ENCODE results near the gene RNF183.
"Not testable (repeated sequence)": the region's sequence is repeated elsewhere in the genome, so short reads cannot be mapped to it uniquely, and the experiment has no call there.

RNF183 gene

DNA sequence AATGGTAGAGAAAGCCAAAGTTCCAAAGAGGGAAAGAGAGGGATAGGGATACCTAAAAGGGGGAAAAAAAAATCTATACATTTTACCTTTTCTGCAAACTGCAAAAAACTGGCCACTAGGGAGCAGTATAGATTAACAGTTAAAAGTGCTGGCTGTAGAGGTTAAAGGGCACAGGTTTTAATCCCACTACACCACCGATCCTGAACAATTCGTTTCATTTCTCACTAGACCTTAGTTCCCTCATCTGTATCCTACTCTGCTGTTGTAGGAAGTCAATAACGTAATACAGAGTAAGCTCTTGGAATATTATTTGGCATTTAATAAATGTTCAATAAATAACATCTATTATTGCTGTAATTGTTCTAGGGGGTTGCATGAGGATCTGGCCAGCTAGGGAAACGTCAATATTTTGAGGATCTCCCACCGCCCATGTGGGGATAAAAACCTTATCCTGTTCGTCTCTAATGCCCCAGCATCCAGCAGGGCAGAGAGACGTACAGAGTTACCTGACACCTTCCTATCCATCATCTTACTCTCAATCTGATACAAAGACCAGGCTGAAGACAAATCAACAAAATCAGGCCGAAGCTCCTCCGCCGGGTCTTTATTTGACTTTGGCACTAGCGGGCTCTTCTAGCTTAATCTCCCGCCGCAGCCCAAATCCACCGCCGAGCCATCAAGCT lies 28.6 kb downstream of the RNF183 start:
- peak; percentile 67 for DNase-seq (ENCODE audit: low read depth, low spot score)

GRCh38 chr9:113269871-113270270 lies 33.3 kb downstream of the RNF183 start:
- DNase-seq (ENCODE audit: low read depth, low spot score) = no peak

DNA sequence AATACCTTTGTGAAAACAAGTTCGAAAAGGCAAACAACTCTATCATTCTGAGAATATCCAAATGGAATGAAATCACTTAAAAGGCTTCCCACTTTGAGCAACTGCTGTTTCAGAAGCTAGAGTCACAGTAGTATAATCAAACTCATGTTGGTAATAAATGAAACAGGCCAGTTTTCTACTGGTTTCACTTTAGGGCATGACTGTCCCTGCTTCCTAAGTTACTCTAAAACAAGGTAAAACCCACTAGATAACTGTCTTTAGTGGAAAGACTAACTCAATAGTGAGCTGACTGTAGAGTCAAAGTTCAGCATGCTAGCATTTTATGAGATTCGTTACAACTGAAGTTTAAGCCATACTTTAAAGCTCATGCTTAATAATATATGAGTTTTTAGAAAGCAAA lies 33.8 kb downstream of the RNF183 start:
- no peak for DNase-seq (ENCODE audit: low read depth, low spot score)

GRCh38 chr9:113267911-113268566 lies 35.1 kb downstream of the RNF183 start:
- DNase-seq (ENCODE audit: low read depth, low spot score) = no peak

DNA sequence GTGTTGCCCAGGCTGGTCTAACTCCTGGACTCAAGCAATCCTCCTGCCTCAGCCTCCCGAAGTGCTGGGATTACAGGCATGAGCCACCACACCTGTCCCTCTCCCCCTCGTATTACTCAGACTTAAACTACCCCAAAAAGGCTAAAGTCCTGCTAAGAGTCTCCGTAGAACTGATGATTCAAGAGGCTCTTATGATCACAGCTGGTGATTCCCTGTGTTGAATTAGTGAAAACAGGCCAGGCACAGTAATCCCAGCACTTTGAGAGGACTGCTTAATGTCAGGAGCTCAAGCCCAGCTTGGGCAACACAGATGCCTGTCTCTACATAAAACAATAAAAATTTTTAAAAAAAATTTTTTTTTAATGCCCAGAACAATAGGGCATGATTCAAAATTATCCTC lies 37.0 kb downstream of the RNF183 start:
- no peak for DNase-seq (ENCODE audit: low read depth, low spot score)

DNA sequence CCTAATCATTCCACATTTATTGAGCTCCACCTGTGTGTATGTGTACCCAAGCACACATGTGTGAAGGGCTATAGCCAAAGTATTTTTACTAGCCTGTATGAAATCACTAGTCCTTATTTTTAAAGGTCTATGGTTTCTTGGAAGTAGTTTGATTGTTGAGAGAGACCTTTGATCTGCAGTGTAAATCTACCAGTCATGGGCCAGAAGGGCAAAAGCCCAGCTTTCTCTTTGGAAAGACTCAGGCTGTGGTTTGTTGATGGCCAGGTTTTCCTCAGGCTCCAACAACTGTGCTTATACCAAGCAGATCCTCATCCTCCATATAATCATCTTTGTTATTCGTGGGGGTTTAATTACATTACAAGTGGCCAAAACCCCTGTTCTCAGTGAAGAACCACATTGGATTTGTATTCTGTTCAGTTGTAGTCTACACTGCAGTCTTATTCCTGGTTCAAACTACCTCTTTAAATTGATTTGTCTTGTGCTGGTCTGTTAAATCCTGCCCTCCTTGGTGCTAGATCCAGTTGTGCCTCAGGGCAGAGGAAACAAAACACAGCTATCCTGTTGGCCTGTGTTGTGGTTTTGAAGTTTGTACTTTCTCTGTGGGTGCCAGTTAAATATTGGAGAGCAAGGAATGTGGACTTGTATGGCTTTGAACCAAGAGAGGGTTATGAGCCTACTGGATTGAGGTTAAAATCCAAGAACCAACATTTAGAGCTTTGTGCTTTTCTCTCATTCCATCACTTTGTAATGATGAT lies 41.1 kb downstream of the RNF183 start:
- peak; percentile 23 for DNase-seq (ENCODE audit: low read depth, low spot score)

GRCh38 chr9:113258282-113258681 lies 44.9 kb downstream of the RNF183 start:
- no peak for DNase-seq (ENCODE audit: low read depth, low spot score)

DNA sequence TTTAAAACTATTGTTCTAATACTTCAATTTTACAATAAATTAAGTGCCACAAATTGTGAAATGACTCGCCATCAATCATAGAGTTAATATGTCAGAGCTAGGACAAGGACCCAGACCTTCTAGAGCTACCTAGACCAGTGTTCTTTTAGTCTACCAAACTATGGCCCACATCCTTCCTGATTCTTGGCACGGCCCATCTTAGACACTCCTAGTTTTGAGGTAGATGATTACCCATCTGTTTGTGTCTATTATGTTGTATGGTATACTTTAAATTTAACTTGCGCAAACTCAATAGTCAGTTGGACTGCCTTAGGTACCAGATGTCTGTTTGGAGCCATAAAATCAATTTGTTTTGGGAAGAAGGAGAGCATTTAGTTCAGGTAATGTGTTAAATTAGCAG lies 45.3 kb downstream of the RNF183 start:
- DNase-seq (ENCODE audit: low read depth, low spot score) = no peak

DNA sequence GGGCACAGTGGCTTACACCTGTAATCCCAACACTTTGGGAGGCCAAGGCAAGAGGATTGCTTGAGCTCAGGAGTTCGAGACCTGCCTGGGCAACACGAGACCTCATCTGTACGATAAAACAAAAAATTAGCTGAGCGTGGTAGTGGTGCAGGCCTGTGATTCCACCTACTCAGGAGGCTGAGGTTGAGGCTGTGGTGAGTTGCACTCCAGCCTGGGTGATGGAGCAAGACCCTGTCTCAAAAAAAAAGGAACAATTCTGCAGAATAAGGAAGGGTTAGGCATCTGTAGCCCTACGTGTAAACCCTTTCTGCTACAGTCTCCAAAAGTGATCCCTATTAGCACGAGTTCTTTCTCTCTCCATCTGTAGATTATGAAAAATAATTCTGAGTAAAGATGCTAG lies 47.7 kb downstream of the RNF183 start:
- DNase-seq (ENCODE audit: low read depth, low spot score) = no peak

GRCh38 chr9:113254991-113255390 lies 48.2 kb downstream of the RNF183 start:
- DNase-seq (ENCODE audit: low read depth, low spot score) = no peak

DNA sequence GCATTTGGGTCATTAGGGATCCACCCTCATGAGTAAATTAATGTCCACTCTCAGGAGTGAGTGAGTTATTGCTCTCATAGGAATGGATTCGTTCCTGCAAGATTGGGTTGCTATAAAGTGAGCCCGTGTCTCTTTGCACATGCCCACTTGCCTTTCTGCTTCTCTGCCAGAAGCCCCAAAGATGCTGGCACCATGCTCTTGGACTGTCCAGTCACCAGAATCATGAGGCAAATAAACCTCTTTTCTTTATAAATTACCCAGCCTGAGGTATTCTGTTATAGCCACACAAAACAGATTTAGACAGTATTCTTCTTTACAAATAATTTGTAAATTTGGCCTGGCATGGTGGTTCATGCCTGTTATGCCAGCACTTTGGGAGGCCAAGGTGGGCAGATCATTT lies 52.4 kb downstream of the RNF183 start:
- DNase-seq (ENCODE audit: low read depth, low spot score) = no peak

- DNase-seq (ENCODE audit: low read depth, low spot score) = not testable (repeated sequence)
Measured at GRCh38 chr9:113249661-113250060, 53.5 kb downstream of the RNF183 start.

DNA sequence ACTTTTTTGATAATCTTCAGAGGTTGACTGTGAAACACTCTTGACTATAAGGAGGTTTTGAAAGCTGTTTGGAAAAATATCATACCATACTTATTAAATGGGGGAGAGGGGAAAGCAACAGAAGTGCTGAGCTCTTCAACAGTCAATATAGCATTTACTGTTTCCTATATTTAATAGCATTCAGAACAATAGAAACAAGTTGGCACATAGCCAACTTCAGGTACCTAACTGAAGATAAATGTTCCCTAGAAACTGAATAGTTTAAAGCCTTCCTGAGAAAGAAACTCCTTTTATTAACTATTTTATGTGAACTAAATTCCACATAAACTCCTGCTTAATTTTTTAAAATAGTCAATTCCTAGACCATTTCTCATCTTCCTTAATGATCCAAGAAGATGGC lies 55.5 kb downstream of the RNF183 start:
- no peak for DNase-seq (ENCODE audit: low read depth, low spot score)
